ENCODE results near the gene ASAP2. TPM values are rescaled to one million over a fixed set of nuclear protein-coding genes. Genes with fewer than 3 reads are reported as not detected.

Gene ASAP2
- total RNA-seq, 1 donor from 2014 or later: 12.9 TPM

- intact Hi-C loops (cut with DNase I): no loop called here
Observed at GRCh38 chr2:9280224-9280623, 73.6 kb downstream of the ASAP2 start.

GRCh38 chr2:9281145-9281544 is 74.5 kb downstream of the ASAP2 start:
- DNase-seq (ENCODE audit: missing footprints) (peak; percentile 34), ATAC-seq (no peak)
- intact Hi-C loops (cut with DNase I): no loop called here

More at GRCh38 chr2:9280224-9280623, 73.6 kb downstream of the ASAP2 start:
- DNase-seq (ENCODE audit: missing footprints) (no peak), ATAC-seq (no peak)

GRCh38 chr2:9282128-9283112 is 75.8 kb downstream of the ASAP2 start:
- peak; percentile 44 for ATAC-seq
- intact Hi-C loops (cut with DNase I): no loop called here
- no peak for DNase-seq (ENCODE audit: missing footprints)

- intact Hi-C loops (cut with DNase I): no loop called here
- ATAC-seq (no peak), DNase-seq (ENCODE audit: missing footprints) (no peak)
Observed at GRCh38 chr2:9284521-9285297, 78.1 kb downstream of the ASAP2 start.

- ATAC-seq: no peak
- intact Hi-C loops (cut with DNase I): no loop called here
Observed at GRCh38 chr2:9285385-9285920, 78.8 kb downstream of the ASAP2 start.

GRCh38 chr2:9285921-9286320 is 79.3 kb downstream of the ASAP2 start:
- ATAC-seq (no peak), DNase-seq (ENCODE audit: missing footprints) (no peak)
- intact Hi-C loops (cut with DNase I): no loop called here

More at GRCh38 chr2:9285385-9285920, 78.8 kb downstream of the ASAP2 start:
- DNase-seq (ENCODE audit: missing footprints): no peak

GRCh38 chr2:9286554-9287399 is 80.2 kb downstream of the ASAP2 start:
- intact Hi-C loops (cut with DNase I): no loop called here
- ATAC-seq: no peak
- DNase-seq (ENCODE audit: missing footprints): peak; percentile 17

- intact Hi-C loops (cut with DNase I): no loop called here
- DNase-seq (ENCODE audit: missing footprints): peak; percentile 32
- no peak for ATAC-seq
Observed at GRCh38 chr2:9287400-9288045, 80.9 kb downstream of the ASAP2 start.

GRCh38 chr2:9288233-9288632 is 81.6 kb downstream of the ASAP2 start:
- intact Hi-C loops (cut with DNase I): no loop called here
- no peak for ATAC-seq
- DNase-seq (ENCODE audit: missing footprints): no peak

GRCh38 chr2:9288681-9289338 is 82.2 kb downstream of the ASAP2 start:
- no peak for DNase-seq (ENCODE audit: missing footprints)
- ATAC-seq: no peak
- intact Hi-C loops (cut with DNase I): no loop called here

GRCh38 chr2:9291331-9291730 is 84.7 kb downstream of the ASAP2 start:
- no peak for DNase-seq (ENCODE audit: missing footprints)
- ATAC-seq: no peak
- intact Hi-C loops (cut with DNase I): no loop called here

- intact Hi-C loops (cut with DNase I): no loop called here
- DNase-seq (ENCODE audit: missing footprints) (no peak), ATAC-seq (no peak)
Observed at GRCh38 chr2:9291866-9292265, 85.3 kb downstream of the ASAP2 start.

- DNase-seq (ENCODE audit: missing footprints): no peak
- intact Hi-C loops (cut with DNase I): no loop called here
- no peak for ATAC-seq
Observed at GRCh38 chr2:9292426-9292825, 85.8 kb downstream of the ASAP2 start.

- DNase-seq (ENCODE audit: missing footprints) (no peak), ATAC-seq (no peak)
- intact Hi-C loops (cut with DNase I): no loop called here
Observed at GRCh38 chr2:9294764-9295163, 88.2 kb downstream of the ASAP2 start.

GRCh38 chr2:9296559-9296958 is 89.9 kb downstream of the ASAP2 start:
- ATAC-seq (no peak), DNase-seq (ENCODE audit: missing footprints) (no peak)
- intact Hi-C loops (cut with DNase I): no loop called here

- intact Hi-C loops (cut with DNase I): no loop called here
- ATAC-seq: peak; percentile 26
- no peak for DNase-seq (ENCODE audit: missing footprints)
Observed at GRCh38 chr2:9297156-9297555, 90.5 kb downstream of the ASAP2 start.

GRCh38 chr2:9297807-9298206 is 91.2 kb downstream of the ASAP2 start:
- ATAC-seq: no peak
- no peak for DNase-seq (ENCODE audit: missing footprints)
- intact Hi-C loops (cut with DNase I): no loop called here

- DNase-seq (ENCODE audit: missing footprints) (no peak), ATAC-seq (no peak)
- intact Hi-C loops (cut with DNase I): no loop called here
Observed at GRCh38 chr2:9298583-9298982, 92.0 kb downstream of the ASAP2 start.
